Vagina (tissue), 2 donors: Measurements from ENCODE around the gene COBLL1.

Experiments
- POLR2A ChIP-seq, 2 donors: fragments of 450-650 bp; IDR thresholded peaks; one replicate each; pipeline ENCODE4 v1.6.1; 2017; ENCODE audit warnings: antibody characterized with exemption in 2 of 2, mild to moderate bottlenecking in 2 of 2, moderate library complexity in 2 of 2
- TF ChIP-seq, protein P1 (sequence below), 3 experiments: fragments of 450-650 bp in 2 of 3; fragments of 200-600 bp in 1 of 3; sonication (generic) in 1 of 3; IDR thresholded peaks; one replicate each; pipeline ENCODE4 v1.5.1; 2017 to 2019; ENCODE audit warnings: antibody characterized with exemption in 3 of 3, mild to moderate bottlenecking in 2 of 3, moderate library complexity in 2 of 3

DNA sequence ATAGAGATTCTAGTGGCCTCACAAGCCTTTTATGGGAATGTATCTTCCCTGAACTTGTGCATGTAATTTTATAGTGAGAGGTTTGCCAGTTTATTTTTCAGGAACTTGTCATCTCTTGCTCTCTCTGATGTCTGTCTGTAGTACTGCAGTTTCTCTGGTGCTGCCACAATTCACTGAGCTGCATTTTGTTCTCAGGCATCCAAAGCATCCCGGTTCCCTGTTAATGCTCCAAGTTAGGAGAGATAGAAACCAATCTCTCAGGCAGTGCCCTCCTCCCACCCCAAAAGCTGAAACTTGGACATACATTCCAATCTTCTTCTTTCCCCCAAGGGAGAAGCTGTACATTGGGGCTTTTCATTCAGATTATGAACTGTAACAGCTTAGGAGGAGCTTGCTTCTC, 190.3 kb downstream of the COBLL1 start:
- TF ChIP-seq, protein P1, sequence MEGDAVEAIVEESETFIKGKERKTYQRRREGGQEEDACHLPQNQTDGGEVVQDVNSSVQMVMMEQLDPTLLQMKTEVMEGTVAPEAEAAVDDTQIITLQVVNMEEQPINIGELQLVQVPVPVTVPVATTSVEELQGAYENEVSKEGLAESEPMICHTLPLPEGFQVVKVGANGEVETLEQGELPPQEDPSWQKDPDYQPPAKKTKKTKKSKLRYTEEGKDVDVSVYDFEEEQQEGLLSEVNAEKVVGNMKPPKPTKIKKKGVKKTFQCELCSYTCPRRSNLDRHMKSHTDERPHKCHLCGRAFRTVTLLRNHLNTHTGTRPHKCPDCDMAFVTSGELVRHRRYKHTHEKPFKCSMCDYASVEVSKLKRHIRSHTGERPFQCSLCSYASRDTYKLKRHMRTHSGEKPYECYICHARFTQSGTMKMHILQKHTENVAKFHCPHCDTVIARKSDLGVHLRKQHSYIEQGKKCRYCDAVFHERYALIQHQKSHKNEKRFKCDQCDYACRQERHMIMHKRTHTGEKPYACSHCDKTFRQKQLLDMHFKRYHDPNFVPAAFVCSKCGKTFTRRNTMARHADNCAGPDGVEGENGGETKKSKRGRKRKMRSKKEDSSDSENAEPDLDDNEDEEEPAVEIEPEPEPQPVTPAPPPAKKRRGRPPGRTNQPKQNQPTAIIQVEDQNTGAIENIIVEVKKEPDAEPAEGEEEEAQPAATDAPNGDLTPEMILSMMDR (IDR thresholded peaks at IDR 0.05): no peak
- TF ChIP-seq POLR2A (IDR thresholded peaks at IDR 0.05): no peak
